HEK293 (cell line): Measurements from ENCODE around the gene CDH6.

Experiments used
- CTCF ChIA-PET: fragments of 350-600 bp; formaldehyde crosslinking; extraction: SDS; loops from one replicate; lab custom pipeline; 2021; ENCODE audit warnings: antibody characterized with exemption; lab: Yijun Ruan, JAX
- POLR2A ChIA-PET: fragments of 300-600 bp; formaldehyde crosslinking; extraction: SDS; loops from one replicate; lab custom pipeline; 2020; ENCODE audit warnings: antibody characterized with exemption, inconsistent platforms; lab: Yijun Ruan, JAX
- H3K27ac ChIP-seq: fragments of 200-500 bp; sonication (Bioruptor generic); 2 replicates; pipeline ENCODE4 v1.5.1; 2014; ENCODE audit warnings: low read depth, low read length, control low read depth, inconsistent platforms; ENCODE audit errors: extremely low read depth
- H3K36me3 ChIP-seq, 2 experiments: fragments of 200-500 bp in 1 of 2; sonication (Bioruptor generic) in 1 of 2; 1 replicate in 1 of 2; 2 replicates in 1 of 2; pipeline ENCODE4 v1.5.1; 2014 to 2017; ENCODE audit warnings: inconsistent platforms in 2 of 2, low read length in 2 of 2; ENCODE audit not compliant: control insufficient read depth in 2 of 2, insufficient read depth in 1 of 2
- H3K4me1 ChIP-seq: fragments of 200-500 bp; sonication (Bioruptor generic); 2 replicates; pipeline ENCODE4 v1.5.1; 2014; ENCODE audit warnings: mild to moderate bottlenecking, low read length, inconsistent platforms; ENCODE audit not compliant: control insufficient read depth, insufficient read depth
- H3K4me3 ChIP-seq: 2 replicates; pipeline ENCODE4 v1.5.1; 2011; ENCODE audit warnings: low read depth, mild to moderate bottlenecking, control low read depth, low read length, moderate library complexity
- H3K9me3 ChIP-seq: fragments of 200-500 bp; sonication (Bioruptor generic); 2 replicates; pipeline ENCODE4 v1.5.1; 2014; ENCODE audit warnings: low read depth, low read length, inconsistent platforms; ENCODE audit not compliant: control insufficient read depth, insufficient read depth
- EGR2 ChIP-seq: fragments of 450-650 bp; formaldehyde crosslinking; IDR thresholded peaks from 2 replicates; pipeline ENCODE4 v1.5.1; 2016; ENCODE audit warnings: low read depth, missing biosample characterization, missing genetic modification characterization
- GLI2 ChIP-seq: fragments of 450-650 bp; formaldehyde crosslinking; IDR thresholded peaks from 2 replicates; pipeline ENCODE4; 2017; ENCODE audit warnings: missing biosample characterization, missing genetic modification characterization, low read depth, borderline replicate concordance
- GLIS1 ChIP-seq: fragments of 450-650 bp; formaldehyde crosslinking; IDR thresholded peaks from 2 replicates; pipeline ENCODE4 v1.5.1; 2016; ENCODE audit warnings: missing biosample characterization, missing genetic modification characterization
- SP3 ChIP-seq: fragments of 450-650 bp; formaldehyde crosslinking; IDR thresholded peaks from 2 replicates; pipeline ENCODE4 v1.5.1; 2016; ENCODE audit warnings: missing biosample characterization, missing genetic modification characterization
- SP7 ChIP-seq: fragments of 450-650 bp; formaldehyde crosslinking; IDR thresholded peaks from 2 replicates; pipeline ENCODE4 v1.5.1; 2016; ENCODE audit warnings: missing biosample characterization, missing genetic modification characterization
- ZBTB17 ChIP-seq: fragments of 450-650 bp; formaldehyde crosslinking; IDR thresholded peaks from 2 replicates; pipeline ENCODE4 v1.5.1; 2016; ENCODE audit warnings: missing biosample characterization, missing genetic modification characterization
- ZFHX2 ChIP-seq: fragments of 450-650 bp; formaldehyde crosslinking; conservative IDR thresholded peaks from 2 replicates; pipeline ENCODE4 v1.5.1; 2016; ENCODE audit warnings: missing biosample characterization, missing genetic modification characterization
- ZNF169 ChIP-seq: fragments of 450-650 bp; formaldehyde crosslinking; IDR thresholded peaks from 2 replicates; pipeline ENCODE4 v1.5.1; 2016; ENCODE audit warnings: missing biosample characterization, missing genetic modification characterization
- ZNF214 ChIP-seq: fragments of 450-650 bp; formaldehyde crosslinking; IDR thresholded peaks from 2 replicates; pipeline ENCODE4 v1.5.1; 2017; ENCODE audit warnings: missing biosample characterization, mild to moderate bottlenecking, missing genetic modification characterization, borderline replicate concordance
- ZNF221 ChIP-seq: fragments of 450-650 bp; formaldehyde crosslinking; IDR thresholded peaks from 2 replicates; pipeline ENCODE4 v1.5.1; 2017; ENCODE audit warnings: missing biosample characterization, missing genetic modification characterization, borderline replicate concordance
- ZNF248 ChIP-seq: fragments of 450-650 bp; formaldehyde crosslinking; IDR thresholded peaks from 2 replicates; pipeline ENCODE4 v1.5.1; 2017; ENCODE audit warnings: missing biosample characterization, missing genetic modification characterization
- ZNF544 ChIP-seq: fragments of 450-650 bp; formaldehyde crosslinking; IDR thresholded peaks from 2 replicates; pipeline ENCODE4 v1.5.0; 2017; ENCODE audit warnings: missing biosample characterization, missing genetic modification characterization
- ZNF548 ChIP-seq: fragments of 450-650 bp; formaldehyde crosslinking; IDR thresholded peaks from 2 replicates; pipeline ENCODE4 v1.5.1; 2016; ENCODE audit warnings: missing biosample characterization, missing genetic modification characterization
- ZNF610 ChIP-seq: fragments of 450-650 bp; formaldehyde crosslinking; IDR thresholded peaks from 2 replicates; pipeline ENCODE4 v1.5.1; 2016; ENCODE audit warnings: missing biosample characterization, missing genetic modification characterization, borderline replicate concordance
- ZNF747 ChIP-seq: fragments of 450-650 bp; formaldehyde crosslinking; IDR thresholded peaks from 2 replicates; pipeline ENCODE4 v1.5.1; 2016; ENCODE audit warnings: missing biosample characterization, missing genetic modification characterization
- ZNF791 ChIP-seq: fragments of 450-650 bp; formaldehyde crosslinking; IDR thresholded peaks from 2 replicates; pipeline ENCODE4 v1.5.1; 2016; ENCODE audit warnings: missing biosample characterization, missing genetic modification characterization
- ZNF830 ChIP-seq: fragments of 450-650 bp; IDR thresholded peaks from 2 replicates; pipeline ENCODE4 v1.5.0; 2018; ENCODE audit warnings: missing biosample characterization, missing genetic modification characterization, low read depth, mild to moderate bottlenecking, moderate library complexity
- ZSCAN16 ChIP-seq: fragments of 450-650 bp; formaldehyde crosslinking; IDR thresholded peaks from 2 replicates; pipeline ENCODE4 v1.5.1; 2016; ENCODE audit warnings: missing biosample characterization, missing genetic modification characterization
- ZXDB ChIP-seq: fragments of 450-650 bp; formaldehyde crosslinking; IDR thresholded peaks from 2 replicates; pipeline ENCODE4 v1.5.1; 2016; ENCODE audit warnings: missing biosample characterization, missing genetic modification characterization
- TF ChIP-seq, protein P1 (sequence below): fragments of 450-650 bp; formaldehyde crosslinking; IDR thresholded peaks from 2 replicates; pipeline ENCODE4 v1.5.1; 2016; ENCODE audit warnings: missing biosample characterization, missing genetic modification characterization
- TF ChIP-seq, protein P2 (sequence below): fragments of 450-650 bp; formaldehyde crosslinking; IDR thresholded peaks from 2 replicates; pipeline ENCODE4 v1.5.1; 2016; ENCODE audit warnings: missing biosample characterization, missing genetic modification characterization, borderline replicate concordance
- TF ChIP-seq, protein P3 (sequence below): fragments of 450-650 bp; IDR thresholded peaks from 2 replicates; pipeline ENCODE4 v1.5.1; 2018; ENCODE audit warnings: missing biosample characterization, missing genetic modification characterization
- TF ChIP-seq, protein P4 (sequence below): fragments of 450-650 bp; formaldehyde crosslinking; IDR thresholded peaks from 2 replicates; pipeline ENCODE4 v1.5.1; 2016; ENCODE audit warnings: missing biosample characterization, missing genetic modification characterization, low read depth
- TF ChIP-seq, protein P5 (sequence below): IDR thresholded peaks from 2 replicates; pipeline ENCODE4 v1.6.1; 2011; ENCODE audit warnings: mild to moderate bottlenecking, low read depth, low read length, borderline replicate concordance
- TF ChIP-seq, protein P6 (sequence below): fragments of 450-650 bp; formaldehyde crosslinking; IDR thresholded peaks from 2 replicates; pipeline ENCODE4 v1.5.0; 2017; ENCODE audit warnings: missing biosample characterization, missing genetic modification characterization, borderline replicate concordance

The CDH6 gene

DNA sequence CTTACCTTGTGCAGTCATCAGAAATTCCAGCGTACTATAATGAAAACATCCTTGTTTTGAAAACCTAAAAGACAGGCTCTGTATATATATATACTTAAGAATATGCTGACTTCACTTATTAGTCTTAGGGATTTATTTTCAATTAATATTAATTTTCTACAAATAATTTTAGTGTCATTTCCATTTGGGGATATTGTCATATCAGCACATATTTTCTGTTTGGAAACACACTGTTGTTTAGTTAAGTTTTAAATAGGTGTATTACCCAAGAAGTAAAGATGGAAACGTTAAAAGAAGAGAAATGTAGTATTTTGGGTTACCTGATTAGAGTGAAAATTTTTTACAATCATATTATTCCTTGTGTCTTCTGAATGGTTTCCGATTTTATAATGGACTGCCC is 131.4 kb downstream of the CDH6 start:
- ChIA-PET CTCF (no interaction called here), POLR2A (no interaction called here)
- H3K27ac ChIP-seq: no peak overlapping the region
- H3K4me1 ChIP-seq: no peaks in the 10 kb centered on the region
- H3K4me3 ChIP-seq: no peak overlapping the region
- TF ChIP-seq SP7 (tag by site-specific recombination) (no peak), ZNF544 (tag by site-specific recombination) (no peak), ZSCAN16 (no peak), ZNF791 (tag by site-specific recombination) (no peak), ZXDB (tag by site-specific recombination) (no peak), ZBTB17 (tag by site-specific recombination) (no peak), GLI2 (no peak), ZNF548 (tag by site-specific recombination) (no peak), ZNF169 (no peak), ZFHX2 (no peak)
- TF ChIP-seq, protein P1, sequence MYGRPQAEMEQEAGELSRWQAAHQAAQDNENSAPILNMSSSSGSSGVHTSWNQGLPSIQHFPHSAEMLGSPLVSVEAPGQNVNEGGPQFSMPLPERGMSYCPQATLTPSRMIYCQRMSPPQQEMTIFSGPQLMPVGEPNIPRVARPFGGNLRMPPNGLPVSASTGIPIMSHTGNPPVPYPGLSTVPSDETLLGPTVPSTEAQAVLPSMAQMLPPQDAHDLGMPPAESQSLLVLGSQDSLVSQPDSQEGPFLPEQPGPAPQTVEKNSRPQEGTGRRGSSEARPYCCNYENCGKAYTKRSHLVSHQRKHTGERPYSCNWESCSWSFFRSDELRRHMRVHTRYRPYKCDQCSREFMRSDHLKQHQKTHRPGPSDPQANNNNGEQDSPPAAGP (tag by site-specific recombination): no peak
- TF ChIP-seq, protein P2, sequence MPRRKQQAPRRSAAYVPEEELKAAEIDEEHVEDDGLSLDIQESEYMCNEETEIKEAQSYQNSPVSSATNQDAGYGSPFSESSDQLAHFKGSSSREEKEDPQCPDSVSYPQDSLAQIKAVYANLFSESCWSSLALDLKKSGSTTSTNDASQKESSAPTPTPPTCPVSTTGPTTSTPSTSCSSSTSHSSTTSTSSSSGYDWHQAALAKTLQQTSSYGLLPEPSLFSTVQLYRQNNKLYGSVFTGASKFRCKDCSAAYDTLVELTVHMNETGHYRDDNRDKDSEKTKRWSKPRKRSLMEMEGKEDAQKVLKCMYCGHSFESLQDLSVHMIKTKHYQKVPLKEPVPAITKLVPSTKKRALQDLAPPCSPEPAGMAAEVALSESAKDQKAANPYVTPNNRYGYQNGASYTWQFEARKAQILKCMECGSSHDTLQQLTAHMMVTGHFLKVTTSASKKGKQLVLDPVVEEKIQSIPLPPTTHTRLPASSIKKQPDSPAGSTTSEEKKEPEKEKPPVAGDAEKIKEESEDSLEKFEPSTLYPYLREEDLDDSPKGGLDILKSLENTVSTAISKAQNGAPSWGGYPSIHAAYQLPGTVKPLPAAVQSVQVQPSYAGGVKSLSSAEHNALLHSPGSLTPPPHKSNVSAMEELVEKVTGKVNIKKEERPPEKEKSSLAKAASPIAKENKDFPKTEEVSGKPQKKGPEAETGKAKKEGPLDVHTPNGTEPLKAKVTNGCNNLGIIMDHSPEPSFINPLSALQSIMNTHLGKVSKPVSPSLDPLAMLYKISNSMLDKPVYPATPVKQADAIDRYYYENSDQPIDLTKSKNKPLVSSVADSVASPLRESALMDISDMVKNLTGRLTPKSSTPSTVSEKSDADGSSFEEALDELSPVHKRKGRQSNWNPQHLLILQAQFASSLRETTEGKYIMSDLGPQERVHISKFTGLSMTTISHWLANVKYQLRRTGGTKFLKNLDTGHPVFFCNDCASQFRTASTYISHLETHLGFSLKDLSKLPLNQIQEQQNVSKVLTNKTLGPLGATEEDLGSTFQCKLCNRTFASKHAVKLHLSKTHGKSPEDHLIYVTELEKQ (tag by site-specific recombination): no peak
- TF ChIP-seq, protein P3, sequence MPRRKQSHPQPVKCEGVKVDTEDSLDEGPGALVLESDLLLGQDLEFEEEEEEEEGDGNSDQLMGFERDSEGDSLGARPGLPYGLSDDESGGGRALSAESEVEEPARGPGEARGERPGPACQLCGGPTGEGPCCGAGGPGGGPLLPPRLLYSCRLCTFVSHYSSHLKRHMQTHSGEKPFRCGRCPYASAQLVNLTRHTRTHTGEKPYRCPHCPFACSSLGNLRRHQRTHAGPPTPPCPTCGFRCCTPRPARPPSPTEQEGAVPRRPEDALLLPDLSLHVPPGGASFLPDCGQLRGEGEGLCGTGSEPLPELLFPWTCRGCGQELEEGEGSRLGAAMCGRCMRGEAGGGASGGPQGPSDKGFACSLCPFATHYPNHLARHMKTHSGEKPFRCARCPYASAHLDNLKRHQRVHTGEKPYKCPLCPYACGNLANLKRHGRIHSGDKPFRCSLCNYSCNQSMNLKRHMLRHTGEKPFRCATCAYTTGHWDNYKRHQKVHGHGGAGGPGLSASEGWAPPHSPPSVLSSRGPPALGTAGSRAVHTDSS: no peak
- no peaks in the 10 kb centered on the region for H3K36me3 ChIP-seq
- H3K9me3 ChIP-seq: no peaks in the 10 kb centered on the region

DNA sequence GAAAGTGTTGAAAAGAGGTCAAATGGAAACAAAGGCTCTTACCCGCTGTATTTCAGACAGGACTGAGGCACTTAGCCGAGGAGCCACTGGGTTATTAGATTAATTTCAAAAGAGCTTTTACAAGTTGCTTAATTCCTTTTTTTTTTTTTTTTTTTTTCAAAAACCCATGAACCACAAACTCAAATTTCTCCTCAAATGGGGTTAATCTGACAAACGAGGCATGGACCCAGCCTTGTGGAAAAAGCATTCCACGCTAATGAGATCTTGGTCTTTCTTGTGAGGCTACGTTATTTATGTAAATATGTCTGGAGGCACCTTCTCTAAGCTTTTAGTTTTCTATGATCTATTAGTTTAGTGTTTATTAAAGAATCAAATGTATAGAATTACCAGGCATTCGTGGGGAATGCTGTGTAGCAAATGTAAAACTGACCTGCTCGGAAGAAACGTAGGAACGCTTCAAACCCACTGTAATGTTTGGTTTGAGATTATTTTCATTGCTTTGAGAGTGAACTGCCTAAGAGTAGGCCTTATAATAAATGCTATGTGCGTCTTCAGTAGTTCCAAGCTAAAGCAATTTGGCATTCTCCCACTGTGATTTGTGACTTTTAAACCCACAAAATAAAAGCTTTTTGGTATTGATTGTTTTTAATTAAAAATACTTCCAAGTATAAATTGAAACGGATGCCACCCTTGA is 134.7 kb downstream of the CDH6 start:
- ChIA-PET POLR2A (interaction anchor here (0.7 kb wide), 1 partner anchor 585 kb away, joined by 3 read pairs; no protein-coding TSS in a partner anchor), CTCF (interaction anchor here (0.6 to 2.0 kb wide), 2 partner anchors 18 to 58 kb away, joined by 4 to 7 read pairs; no protein-coding TSS in a partner anchor)
- H3K27ac ChIP-seq: no peak overlapping the region
- H3K4me3 ChIP-seq: no peak overlapping the region
- no peaks in the 10 kb centered on the region for H3K9me3 ChIP-seq
- no peaks in the 10 kb centered on the region for H3K36me3 ChIP-seq
- H3K4me1 ChIP-seq: no peaks in the 10 kb centered on the region
- no peak for TF ChIP-seq ZNF830 (tag by site-specific recombination)
- TF ChIP-seq ZNF214 (tag by site-specific recombination): no peak
- no peak for TF ChIP-seq GLIS1 (tag by site-specific recombination)
- no peak for TF ChIP-seq ZNF747 (tag by site-specific recombination)
- TF ChIP-seq SP3: no peak
- TF ChIP-seq ZNF248: no peak
- TF ChIP-seq ZNF221 (tag by site-specific recombination): no peak
- no peak for TF ChIP-seq EGR2 (tag by site-specific recombination)
- TF ChIP-seq ZNF610 (tag by site-specific recombination): no peak
- TF ChIP-seq, protein P4, sequence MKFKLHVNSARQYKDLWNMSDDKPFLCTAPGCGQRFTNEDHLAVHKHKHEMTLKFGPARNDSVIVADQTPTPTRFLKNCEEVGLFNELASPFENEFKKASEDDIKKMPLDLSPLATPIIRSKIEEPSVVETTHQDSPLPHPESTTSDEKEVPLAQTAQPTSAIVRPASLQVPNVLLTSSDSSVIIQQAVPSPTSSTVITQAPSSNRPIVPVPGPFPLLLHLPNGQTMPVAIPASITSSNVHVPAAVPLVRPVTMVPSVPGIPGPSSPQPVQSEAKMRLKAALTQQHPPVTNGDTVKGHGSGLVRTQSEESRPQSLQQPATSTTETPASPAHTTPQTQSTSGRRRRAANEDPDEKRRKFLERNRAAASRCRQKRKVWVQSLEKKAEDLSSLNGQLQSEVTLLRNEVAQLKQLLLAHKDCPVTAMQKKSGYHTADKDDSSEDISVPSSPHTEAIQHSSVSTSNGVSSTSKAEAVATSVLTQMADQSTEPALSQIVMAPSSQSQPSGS (tag by site-specific recombination): no peak
- TF ChIP-seq, protein P5, sequence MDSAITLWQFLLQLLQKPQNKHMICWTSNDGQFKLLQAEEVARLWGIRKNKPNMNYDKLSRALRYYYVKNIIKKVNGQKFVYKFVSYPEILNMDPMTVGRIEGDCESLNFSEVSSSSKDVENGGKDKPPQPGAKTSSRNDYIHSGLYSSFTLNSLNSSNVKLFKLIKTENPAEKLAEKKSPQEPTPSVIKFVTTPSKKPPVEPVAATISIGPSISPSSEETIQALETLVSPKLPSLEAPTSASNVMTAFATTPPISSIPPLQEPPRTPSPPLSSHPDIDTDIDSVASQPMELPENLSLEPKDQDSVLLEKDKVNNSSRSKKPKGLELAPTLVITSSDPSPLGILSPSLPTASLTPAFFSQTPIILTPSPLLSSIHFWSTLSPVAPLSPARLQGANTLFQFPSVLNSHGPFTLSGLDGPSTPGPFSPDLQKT: no peak
- TF ChIP-seq, protein P6, sequence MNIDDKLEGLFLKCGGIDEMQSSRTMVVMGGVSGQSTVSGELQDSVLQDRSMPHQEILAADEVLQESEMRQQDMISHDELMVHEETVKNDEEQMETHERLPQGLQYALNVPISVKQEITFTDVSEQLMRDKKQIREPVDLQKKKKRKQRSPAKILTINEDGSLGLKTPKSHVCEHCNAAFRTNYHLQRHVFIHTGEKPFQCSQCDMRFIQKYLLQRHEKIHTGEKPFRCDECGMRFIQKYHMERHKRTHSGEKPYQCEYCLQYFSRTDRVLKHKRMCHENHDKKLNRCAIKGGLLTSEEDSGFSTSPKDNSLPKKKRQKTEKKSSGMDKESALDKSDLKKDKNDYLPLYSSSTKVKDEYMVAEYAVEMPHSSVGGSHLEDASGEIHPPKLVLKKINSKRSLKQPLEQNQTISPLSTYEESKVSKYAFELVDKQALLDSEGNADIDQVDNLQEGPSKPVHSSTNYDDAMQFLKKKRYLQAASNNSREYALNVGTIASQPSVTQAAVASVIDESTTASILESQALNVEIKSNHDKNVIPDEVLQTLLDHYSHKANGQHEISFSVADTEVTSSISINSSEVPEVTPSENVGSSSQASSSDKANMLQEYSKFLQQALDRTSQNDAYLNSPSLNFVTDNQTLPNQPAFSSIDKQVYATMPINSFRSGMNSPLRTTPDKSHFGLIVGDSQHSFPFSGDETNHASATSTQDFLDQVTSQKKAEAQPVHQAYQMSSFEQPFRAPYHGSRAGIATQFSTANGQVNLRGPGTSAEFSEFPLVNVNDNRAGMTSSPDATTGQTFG (tag by site-specific recombination): no peak
